OCI-LY7 (cell line): ENCODE data around the gene DDX23. TPM values are rescaled to one million over a fixed set of nuclear protein-coding genes. Genes with fewer than 3 reads are reported as not detected.
A peak's percentile ranks its signal among the peaks of the same experiment; 100 is the strongest.

Source experiments
- BruUV-seq: library from RNA; stranded (reverse); fragments of 400-500 nt; replicated peaks from 2 replicates; lab custom pipeline; 2021; lab: Mats Ljungman, UMichigan
- CTCF ChIA-PET: fragments of 300-600 bp; sonication (Branson Sonifier 250); formaldehyde crosslinking; loops from one replicate; lab custom pipeline; 2022; ENCODE audit warnings: antibody characterized with exemption; ENCODE audit not compliant: unreplicated experiment; lab: Charles Lee
- POLR2A ChIA-PET: fragments of 300-600 bp; sonication (Branson Sonifier 250); formaldehyde crosslinking; loops from one replicate; lab custom pipeline; 2022; ENCODE audit warnings: antibody characterized with exemption; lab: Charles Lee
- DNase-seq: peaks from one replicate; pipeline ENCODE4 v3.0.0-alpha.2; 2015; ENCODE audit warnings: low spot score
- H2AFZ ChIP-seq: fragments of 200-600 bp; sonication (generic), shearing (Covaris generic); 2 replicates; pipeline ENCODE4 v1.6.1; 2014; ENCODE audit warnings: mild to moderate bottlenecking, antibody characterized with exemption, low read length, moderate library complexity
- H3K27ac ChIP-seq: fragments of 200-600 bp; sonication (generic); 2 replicates; pipeline ENCODE4 v1.5.1; 2014; ENCODE audit warnings: mixed run types, low read depth, mild to moderate bottlenecking, moderate library complexity, low read length, inconsistent platforms; ENCODE audit not compliant: poor library complexity, severe bottlenecking
- H3K36me3 ChIP-seq: fragments of 200-600 bp; sonication (generic); 2 replicates; pipeline ENCODE4 v1.6.1; 2014; ENCODE audit warnings: mild to moderate bottlenecking, antibody characterized with exemption, low read length, moderate library complexity, mixed read lengths; ENCODE audit not compliant: insufficient read depth
- H3K4me1 ChIP-seq: fragments of 200-600 bp; sonication (generic); 2 replicates; pipeline ENCODE4 v1.5.1; 2014; ENCODE audit warnings: mild to moderate bottlenecking, low read length; ENCODE audit not compliant: insufficient read depth, poor library complexity, severe bottlenecking
- H3K4me2 ChIP-seq: fragments of 200-600 bp; sonication (generic); 2 replicates; pipeline ENCODE4 v1.6.1; 2014; ENCODE audit warnings: mild to moderate bottlenecking, low read length
- H3K4me3 ChIP-seq: fragments of 200-600 bp; sonication (generic); 2 replicates; pipeline ENCODE4 v1.5.1; 2014; ENCODE audit warnings: mild to moderate bottlenecking, low read depth, low read length; ENCODE audit not compliant: poor library complexity, severe bottlenecking
- H3K79me2 ChIP-seq: fragments of 200-600 bp; sonication (generic); 2 replicates; pipeline ENCODE4 v1.6.1; 2016; ENCODE audit warnings: low read depth, mild to moderate bottlenecking, low read length, moderate library complexity, mixed read lengths; ENCODE audit not compliant: insufficient read depth
- H3K9me2 ChIP-seq: fragments of 200-600 bp; sonication (generic); 2 replicates; pipeline ENCODE4 v1.6.1; 2016; ENCODE audit warnings: mild to moderate bottlenecking, low read length, mixed read lengths; ENCODE audit not compliant: insufficient read depth
- H3K9me3 ChIP-seq: fragments of 200-600 bp; sonication (generic); 2 replicates; pipeline ENCODE4 v1.6.1; 2014; ENCODE audit warnings: mild to moderate bottlenecking, mixed run types, low read length, mixed read lengths
- H4K20me1 ChIP-seq: fragments of 200-600 bp; sonication (generic); 2 replicates; pipeline ENCODE4 v1.6.1; 2014; ENCODE audit warnings: mild to moderate bottlenecking, antibody characterized with exemption, low read length, moderate library complexity, mixed read lengths; ENCODE audit not compliant: insufficient read depth
- EZH2phosphoT487 ChIP-seq: fragments of 200-600 bp; sonication (generic); IDR thresholded peaks from 2 replicates; pipeline ENCODE4 v1.6.1; 2018; ENCODE audit warnings: low read depth, borderline replicate concordance, mild to moderate bottlenecking, mixed run types, antibody characterized with exemption, low read length, moderate library complexity, mixed read lengths
- intact Hi-C: fragments of 100-400 bp; cut with micrococcal nuclease; formaldehyde crosslinking; loops from one replicate; pipeline ENCODE4 v1.10.0; 2022; ENCODE audit not compliant: unreplicated experiment
- total RNA-seq, 2 experiments: library from RNA; depleted of rRNA in 1 of 2; stranded (reverse); fragments of >200 nt in 1 of 2; shearing (Covaris generic) in 1 of 2; gene quantifications; 2 replicates each; pipeline ENCODE4 v1.2.3, GENCODE V29; 2014 to 2022
- TF ChIP-seq, protein P1 (sequence below): fragments of 200-600 bp; sonication (generic); conservative IDR thresholded peaks from 2 replicates; pipeline ENCODE4 v1.5.1; 2014; ENCODE audit warnings: mild to moderate bottlenecking, antibody characterized with exemption, low read length, moderate library complexity, mixed read lengths

Gene DDX23
- total RNA-seq, 2 experiments from 2014 or later, result 91.1 to 119 TPM

DNA sequence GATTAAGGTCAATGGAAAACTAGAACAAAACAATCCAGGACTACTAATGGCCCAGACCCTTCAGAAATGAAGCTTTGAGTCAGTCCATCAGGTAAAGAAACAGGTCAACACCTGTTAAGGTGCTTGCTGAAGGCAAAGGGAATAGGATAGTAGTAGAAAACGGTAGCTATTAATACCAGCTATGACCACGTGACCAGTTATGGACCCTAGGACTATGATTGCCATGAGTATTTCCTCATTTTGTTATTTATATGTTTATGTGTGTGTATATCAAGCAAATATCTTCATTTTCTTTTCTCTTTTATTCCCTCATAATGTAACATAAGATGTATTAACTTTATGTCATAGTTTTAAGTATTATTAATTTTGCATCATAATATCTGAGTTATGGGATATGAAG is 47.7 kb upstream of the DDX23 start:
- TF ChIP-seq EZH2phosphoT487, result no peak
- TF ChIP-seq, protein P1, sequence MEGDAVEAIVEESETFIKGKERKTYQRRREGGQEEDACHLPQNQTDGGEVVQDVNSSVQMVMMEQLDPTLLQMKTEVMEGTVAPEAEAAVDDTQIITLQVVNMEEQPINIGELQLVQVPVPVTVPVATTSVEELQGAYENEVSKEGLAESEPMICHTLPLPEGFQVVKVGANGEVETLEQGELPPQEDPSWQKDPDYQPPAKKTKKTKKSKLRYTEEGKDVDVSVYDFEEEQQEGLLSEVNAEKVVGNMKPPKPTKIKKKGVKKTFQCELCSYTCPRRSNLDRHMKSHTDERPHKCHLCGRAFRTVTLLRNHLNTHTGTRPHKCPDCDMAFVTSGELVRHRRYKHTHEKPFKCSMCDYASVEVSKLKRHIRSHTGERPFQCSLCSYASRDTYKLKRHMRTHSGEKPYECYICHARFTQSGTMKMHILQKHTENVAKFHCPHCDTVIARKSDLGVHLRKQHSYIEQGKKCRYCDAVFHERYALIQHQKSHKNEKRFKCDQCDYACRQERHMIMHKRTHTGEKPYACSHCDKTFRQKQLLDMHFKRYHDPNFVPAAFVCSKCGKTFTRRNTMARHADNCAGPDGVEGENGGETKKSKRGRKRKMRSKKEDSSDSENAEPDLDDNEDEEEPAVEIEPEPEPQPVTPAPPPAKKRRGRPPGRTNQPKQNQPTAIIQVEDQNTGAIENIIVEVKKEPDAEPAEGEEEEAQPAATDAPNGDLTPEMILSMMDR, result no peak
- no peaks in the 10 kb centered on the region for H4K20me1 ChIP-seq
- H3K79me2 ChIP-seq, result no peaks in the 10 kb centered on the region
- H2AFZ ChIP-seq, result no peak overlapping the region
- no peak for DNase-seq
- H3K4me3 ChIP-seq, result no peak overlapping the region
- POLR2A ChIA-PET, result interaction anchor here (0.8 to 1.6 kb wide), 3 partner anchors 47 to 115 kb away, joined by 3 to 4 read pairs (median 4); no protein-coding TSS in a partner anchor
- no peaks in the 10 kb centered on the region for H3K9me3 ChIP-seq
- intact Hi-C loops, result no loop called here
- no peaks in the 10 kb centered on the region for H3K36me3 ChIP-seq
- no peak overlapping the region for H3K4me2 ChIP-seq
- H3K4me1 ChIP-seq, result no peaks in the 10 kb centered on the region
- no TSS peak for BruUV-seq
- H3K27ac ChIP-seq, result no peak overlapping the region
- CTCF ChIA-PET, result no interaction called here
- no peaks in the 10 kb centered on the region for H3K9me2 ChIP-seq

DNA sequence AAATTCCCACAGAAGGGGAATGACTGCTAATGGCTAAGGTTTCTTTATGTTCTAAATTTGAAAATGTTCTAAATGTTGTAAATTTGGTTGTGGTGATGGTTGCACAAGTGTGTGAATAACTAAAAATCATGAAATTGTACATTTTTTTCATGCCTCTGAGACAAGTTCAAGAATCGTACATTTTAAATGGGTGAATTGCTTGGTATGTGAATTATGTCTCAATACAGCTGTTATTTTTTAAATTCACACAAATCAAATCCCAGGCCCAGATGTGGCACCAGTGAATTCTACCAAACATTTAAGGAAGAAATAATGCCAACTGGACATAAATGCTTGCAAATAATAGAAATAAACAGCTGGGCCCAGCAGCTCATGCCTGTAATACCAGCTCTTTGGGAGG is 42.3 kb upstream of the DDX23 start:
- no peak for TF ChIP-seq EZH2phosphoT487
- TF ChIP-seq, protein P1, result no peak
- no peak overlapping the region for H3K4me2 ChIP-seq
- H3K9me2 ChIP-seq, result no peaks in the 10 kb centered on the region
- CTCF ChIA-PET, result no interaction called here
- no peak overlapping the region for H2AFZ ChIP-seq
- intact Hi-C loops, result no loop called here
- DNase-seq, result no peak
- H3K79me2 ChIP-seq, result no peaks in the 10 kb centered on the region
- peaks cover 6% of the 10 kb centered on the region for H3K4me1 ChIP-seq
- H3K27ac ChIP-seq, result no peak overlapping the region
- POLR2A ChIA-PET, result interaction anchor here (0.8 kb wide), 1 partner anchor 42 kb away, joined by 3 read pairs; no protein-coding TSS in a partner anchor
- no peaks in the 10 kb centered on the region for H3K36me3 ChIP-seq
- no peaks in the 10 kb centered on the region for H4K20me1 ChIP-seq
- no peak overlapping the region for H3K4me3 ChIP-seq
- H3K9me3 ChIP-seq, result no peaks in the 10 kb centered on the region
- no TSS peak for BruUV-seq

DNA sequence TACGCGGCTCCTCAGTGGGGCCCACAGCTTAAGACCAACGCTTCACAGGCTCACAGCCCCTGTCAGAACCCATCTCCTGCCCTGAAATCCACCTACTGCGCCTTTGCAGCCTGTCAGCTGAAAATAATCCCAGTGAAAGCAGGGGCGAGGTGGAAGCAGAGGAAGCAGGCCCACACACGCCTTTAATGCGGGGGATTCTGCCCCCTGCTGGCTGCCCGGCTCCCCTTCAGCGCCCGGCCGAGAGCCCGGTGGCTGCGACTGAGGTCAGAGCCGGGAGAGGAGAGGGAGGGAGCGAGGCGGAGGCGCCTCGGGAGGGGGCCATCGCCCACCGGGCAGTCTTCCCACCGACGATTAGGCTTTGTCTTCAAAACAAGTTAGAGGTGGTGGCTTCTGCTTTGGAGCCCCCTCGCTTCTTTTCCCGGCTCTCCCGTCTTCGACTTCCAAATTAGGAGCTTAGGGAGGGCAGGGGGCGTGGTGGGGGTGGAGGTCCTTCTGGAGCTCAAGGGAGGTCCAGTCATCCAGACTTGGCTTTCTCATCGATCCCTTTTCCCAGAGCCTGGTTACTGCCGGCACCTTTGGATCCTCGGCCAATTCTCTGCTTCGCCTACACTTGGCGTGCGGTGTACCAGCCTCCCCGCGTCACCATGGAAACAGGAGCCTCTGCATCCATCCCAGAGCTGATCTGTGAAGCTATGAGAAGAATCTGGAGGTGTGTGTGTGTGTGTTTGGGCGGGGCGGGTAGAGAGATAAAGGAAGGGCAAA is 38.9 kb upstream of the DDX23 start:
- no peaks in the 10 kb centered on the region for H3K79me2 ChIP-seq
- no TSS peak for BruUV-seq
- peak overlapping the region; percentile 30 for H3K4me3 ChIP-seq
- POLR2A ChIA-PET, result interaction anchor here (0.5 to 3.2 kb wide), 7 partner anchors 18 to 45 kb away, joined by 3 to 36 read pairs (median 3); partner anchors contain the start of genes DDX23 and RND1
- no peaks in the 10 kb centered on the region for H4K20me1 ChIP-seq
- H3K36me3 ChIP-seq, result no peaks in the 10 kb centered on the region
- intact Hi-C loops, result loop anchor here (1.0 kb wide), 1 partner anchor 38 kb away; no protein-coding TSS in a partner anchor
- H3K9me3 ChIP-seq, result no peaks in the 10 kb centered on the region
- H3K9me2 ChIP-seq, result no peaks in the 10 kb centered on the region
- H3K4me2 ChIP-seq, result peak overlapping the region; percentile 58
- peak; percentile 77 for DNase-seq
- peaks cover 6% of the 10 kb centered on the region for H3K4me1 ChIP-seq
- CTCF ChIA-PET, result interaction anchor here (0.6 to 3.4 kb wide), 5 partner anchors 9 to 220 kb away, joined by 3 to 35 read pairs (median 7); no protein-coding TSS in a partner anchor
- H2AFZ ChIP-seq, result peak overlapping the region; percentile 58
- TF ChIP-seq, protein P1, result peak; percentile 95
- TF ChIP-seq EZH2phosphoT487, result no peak
- H3K27ac ChIP-seq, result no peak overlapping the region
